ENCODE results near the gene ATF7.
"Not testable (repeated sequence)": the region's sequence is repeated elsewhere in the genome, so short reads cannot be mapped to it uniquely, and the experiment has no call there.

The ATF7 gene
- 7.8 to 15.8 (median 11.1) reads per million in 4 experiments for total RNA-seq

DNA sequence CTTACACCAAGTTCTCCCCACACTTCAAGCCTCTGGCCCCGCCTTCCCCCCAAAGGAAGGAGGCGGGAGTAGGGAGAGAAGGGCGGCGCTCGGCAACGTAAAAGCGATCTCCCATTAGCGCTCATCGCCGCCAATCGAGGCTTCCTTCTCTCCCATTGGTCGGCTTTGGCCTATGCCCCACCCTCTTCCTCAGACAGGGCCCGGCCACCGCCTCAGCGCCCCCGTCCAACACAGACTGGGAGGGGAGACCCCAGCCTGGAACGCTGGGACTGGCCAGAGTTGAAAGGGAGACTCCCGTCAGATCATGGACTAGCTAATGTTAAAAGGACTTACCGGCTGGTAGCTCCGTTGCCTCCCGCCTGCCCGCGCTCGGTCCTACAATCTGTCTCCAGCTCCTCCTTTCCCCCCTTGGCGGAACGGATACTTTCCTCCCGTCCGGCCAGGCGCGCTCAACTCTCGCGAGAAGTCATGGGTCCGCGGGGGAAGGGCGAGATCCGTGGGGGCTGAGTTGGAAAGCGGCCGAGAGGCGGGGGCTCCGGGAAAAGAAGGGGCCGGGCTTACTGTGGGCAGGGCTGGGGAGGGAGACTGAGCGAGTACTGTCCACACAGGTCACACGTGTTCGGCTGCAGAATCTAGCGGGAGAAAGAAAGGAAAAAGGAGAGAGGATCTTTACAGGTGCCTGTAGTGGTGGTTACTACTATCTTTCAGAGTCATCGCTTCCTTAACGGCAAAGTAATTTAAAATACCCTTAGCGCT lies at the start of gene ATF7:
Gene ATF7, minus strand, starts transcription at position 437 of the 756 bp plus-strand sequence. CDS start 25,382 bp downstream, outside the sequence.
- DNase-seq = peak; percentile 98

DNA sequence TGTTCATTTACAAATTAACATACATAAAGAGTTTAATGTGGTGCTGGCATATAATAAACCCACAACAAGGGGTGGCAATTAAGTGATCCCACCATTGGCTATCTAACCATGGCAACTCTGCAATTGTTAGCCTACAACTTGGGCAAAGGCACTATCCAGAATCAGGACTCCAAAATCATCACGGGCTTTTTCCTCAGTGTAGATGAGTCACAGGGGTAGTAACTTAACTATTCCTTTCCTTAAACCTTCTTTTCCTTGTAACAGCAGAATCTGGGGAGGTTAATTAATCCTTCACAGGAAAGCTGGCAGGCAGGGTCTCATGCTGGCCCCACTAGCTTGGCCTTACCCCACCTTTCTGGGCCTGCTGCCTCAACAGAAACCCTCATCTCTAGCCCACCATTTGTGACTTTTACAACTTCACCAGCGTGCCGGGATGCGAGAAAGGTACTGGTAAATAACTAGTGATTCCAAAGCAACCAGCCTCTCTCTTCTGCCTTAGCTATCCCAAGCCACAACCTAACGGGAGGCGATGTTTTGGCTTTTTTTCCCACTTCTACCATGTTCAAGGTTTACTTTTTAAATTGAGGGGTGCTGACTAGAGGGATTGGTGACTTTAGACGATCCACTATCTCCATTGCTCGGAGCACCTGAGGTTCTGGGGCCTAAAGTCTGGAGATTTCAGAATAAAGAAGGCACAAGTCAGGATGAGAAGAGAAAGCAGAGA lies 49.0 kb upstream of the ATF7 start:
- no peak for DNase-seq

DNA sequence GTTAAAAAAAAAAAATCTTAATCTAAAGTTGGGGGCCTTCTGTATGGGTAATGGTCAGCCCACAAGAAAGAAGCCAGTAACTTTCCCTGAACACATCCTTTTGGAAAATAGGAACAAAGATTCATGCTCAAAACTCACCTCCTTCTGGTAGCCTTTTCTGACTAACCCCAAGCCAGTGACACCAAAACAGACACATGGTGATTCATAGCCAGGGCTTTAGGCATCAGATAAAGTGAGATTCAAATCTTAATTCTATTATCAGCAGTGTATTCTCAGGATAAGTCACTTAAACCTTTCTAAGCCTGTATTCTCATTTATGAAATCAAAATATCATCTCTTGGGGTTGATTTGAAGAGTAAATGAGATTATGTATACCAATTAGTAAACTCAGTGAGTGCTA lies 44.8 kb upstream of the ATF7 start:
- DNase-seq = no peak

DNA sequence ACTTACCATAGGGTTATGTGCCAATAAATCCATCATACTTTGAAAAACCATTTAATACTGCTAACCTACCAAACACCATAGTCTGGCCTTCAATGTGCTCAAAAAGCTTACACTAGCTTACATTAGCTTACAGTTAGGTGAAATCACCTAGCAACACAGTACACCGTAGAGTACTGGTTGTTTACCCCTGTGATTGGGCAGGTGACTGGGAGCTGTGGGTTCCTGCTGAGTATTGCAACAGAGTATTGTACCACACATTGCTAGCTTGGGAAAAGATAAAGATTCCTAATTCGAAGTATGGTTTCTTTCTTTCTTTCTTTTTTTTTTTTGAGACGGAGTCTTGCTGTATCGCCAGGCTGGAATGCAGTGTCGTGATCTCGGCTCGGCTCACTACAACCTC lies 44.1 kb upstream of the ATF7 start:
- no peak for DNase-seq

DNA sequence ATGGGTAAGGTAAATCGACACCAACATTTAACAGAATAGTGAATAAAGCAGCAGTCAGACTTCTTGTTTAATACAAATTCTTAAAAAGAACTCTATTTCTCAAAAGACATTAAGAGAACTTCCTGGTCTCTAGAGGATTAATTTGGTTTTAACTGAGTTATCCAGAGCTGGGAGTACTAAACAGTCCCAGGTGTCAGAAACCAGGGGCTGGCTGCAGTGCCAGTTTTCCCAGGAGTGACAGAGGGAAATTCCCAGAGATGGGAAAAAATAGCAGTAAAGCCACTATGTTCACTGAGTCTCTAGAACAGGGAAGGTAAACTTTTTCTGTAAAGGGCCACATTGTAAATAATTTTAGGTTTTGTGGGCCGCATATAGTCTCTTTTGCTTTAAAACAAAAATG lies 40.9 kb upstream of the ATF7 start:
- DNase-seq = no peak

DNA sequence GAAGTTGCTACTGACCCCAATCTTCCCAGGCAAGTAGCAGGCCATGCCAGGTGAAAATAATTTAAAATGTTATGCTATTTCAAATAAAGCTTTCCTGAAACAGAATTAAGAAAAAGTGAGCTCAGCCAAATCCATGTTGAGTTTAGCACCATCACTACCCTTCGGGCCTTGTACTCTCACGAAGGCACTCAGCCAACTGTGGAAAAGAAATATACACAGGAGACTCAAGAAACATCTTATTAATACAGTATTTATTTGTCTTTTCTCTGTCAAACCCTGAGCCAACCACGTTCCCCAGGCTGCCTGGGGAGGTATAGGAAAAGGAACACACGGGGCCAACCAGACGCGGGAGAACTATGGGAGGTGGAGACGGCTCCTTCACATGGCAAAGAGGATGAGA lies 38.8 kb upstream of the ATF7 start:
- no peak for DNase-seq

DNA sequence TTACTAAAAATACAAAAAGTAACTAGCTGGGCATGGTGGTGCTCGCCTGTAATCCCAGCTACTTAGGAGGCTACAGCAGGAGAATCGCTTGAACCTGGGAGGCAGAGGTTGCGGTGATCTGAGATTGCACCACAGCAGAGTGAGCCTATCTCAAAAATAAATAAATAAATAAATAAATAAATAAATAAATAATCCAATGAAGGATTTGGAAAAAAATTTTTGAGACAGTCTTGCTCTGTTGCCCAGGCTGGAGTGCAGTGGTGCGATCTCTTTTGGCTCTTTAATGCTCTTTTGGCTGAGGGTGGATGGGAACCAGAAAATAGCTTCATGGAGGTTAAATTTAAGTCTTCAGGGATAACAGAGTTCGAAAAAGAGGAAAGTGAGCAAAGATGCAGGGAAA lies 38.0 kb upstream of the ATF7 start:
- DNase-seq = no peak

DNA sequence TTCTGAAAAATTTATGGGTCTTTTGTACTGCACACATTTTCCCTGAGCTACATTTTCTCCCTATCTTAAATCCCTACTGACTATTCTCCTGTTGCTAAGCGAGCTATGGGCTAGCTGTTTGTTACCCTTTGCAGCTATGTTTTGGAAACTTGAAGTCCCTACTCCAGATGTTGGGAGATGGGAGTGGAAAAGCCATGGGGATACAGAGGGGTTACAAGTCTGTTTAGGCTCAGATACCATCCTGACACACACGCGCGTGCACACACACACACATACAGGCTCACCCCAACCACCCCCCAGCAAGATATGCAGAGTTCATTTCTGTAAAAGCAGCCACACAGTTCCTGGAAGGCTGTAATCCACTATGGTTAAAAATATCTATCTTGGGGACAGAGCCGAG lies 33.9 kb upstream of the ATF7 start:
- no peak for DNase-seq

DNA sequence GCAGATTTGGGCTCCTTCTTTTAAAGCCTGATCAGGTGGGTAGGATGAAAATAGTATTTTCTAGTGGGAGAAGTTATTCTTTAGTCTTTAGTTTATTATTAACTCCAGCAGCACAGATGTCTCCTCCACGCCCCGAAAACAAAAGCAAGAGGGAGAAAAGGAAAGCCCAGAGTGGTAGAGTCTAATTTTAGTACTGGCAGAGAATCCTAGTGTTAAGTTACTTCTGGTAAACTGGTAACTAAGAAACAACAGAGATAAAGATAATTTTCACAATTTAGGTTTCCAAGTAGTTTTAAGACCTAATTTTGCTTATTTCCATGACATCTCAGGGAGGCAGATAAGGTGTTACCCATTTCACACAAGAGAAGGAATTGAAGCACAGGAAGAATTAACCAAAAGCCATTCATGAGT lies 33.4 kb upstream of the ATF7 start:
- no peak for DNase-seq

DNA sequence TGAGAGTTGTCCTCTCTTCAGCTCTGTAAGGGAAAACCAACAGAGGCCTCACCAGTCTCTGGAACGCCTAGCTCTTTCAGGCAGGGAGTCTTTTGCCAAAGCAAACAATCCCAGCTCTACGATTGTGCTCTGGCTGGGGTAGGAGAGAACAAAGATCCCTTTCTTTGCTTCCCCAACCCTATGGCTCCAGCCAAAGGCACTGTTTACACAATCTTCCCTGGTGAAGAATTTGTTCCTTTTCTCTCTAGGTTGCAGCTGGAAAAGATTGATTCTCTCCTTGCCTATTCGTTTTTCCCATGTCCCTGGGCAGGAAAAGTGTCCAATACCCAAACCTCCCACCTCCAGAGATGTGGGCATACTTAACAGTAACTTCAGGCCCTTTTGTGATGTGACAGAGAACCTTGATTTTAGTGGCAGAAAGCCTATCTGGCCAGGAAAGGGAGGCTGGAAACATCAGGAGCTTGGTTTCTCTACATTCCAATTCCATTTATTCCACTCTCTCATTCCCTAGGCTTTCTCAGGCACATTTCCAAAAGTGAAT lies 32.9 kb upstream of the ATF7 start:
- DNase-seq = no peak

DNA sequence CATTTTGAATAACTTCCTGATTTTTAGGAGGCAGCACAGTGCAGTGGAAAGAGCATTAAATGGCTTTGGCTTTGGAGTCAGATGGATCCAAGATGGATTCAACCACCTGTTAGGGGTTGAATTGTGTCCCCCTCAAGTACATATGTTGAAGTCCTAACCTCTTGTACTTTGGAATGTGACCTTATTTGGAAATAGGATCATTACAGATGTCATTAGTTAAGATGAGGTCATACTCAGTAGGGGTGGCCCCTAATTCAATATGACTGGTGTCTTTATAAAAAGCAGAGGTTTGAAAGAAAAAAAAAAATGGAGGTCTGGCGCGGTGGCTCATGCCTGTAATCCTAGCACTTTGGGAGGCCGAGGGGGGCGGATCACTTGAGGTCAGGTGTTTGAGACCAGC lies 30.9 kb upstream of the ATF7 start:
- no peak for DNase-seq

DNA sequence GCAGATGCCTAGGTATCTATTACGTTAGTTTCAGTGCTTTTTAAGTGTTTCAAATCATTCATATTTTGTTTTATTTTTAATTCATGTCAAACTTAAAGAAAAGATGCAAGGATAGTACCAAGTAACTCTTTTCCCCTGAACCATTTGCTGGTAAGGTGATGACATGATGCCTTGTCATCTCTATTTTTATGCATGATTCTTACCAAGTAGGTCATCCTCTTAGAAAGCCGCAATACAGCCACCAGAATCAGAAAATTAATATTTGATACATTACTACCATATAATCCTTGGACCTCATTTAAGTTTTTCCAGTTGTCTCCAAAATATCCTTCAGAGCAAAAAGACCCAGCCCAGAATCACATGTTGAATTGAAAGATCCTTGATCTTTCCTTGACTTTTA lies 27.4 kb upstream of the ATF7 start:
- no peak for DNase-seq

DNA sequence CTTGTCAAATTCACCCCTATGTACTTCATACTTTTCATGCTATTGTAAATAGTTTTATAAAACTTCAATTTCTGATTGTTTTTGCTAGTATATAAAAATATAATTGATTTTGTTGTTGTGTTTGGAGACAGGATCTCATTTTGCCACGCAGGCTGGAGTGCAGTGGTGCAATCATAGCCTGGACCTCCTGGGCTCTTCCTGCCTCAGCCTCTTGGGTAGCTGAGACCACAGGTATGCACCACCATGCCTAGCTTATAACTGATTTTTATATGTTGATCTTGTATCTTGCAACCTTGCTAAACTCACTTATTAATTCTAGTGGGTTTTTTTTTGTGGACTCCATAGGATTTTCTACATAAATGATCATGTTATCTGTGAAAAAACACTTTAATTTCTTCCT lies 26.2 kb upstream of the ATF7 start:
- no peak for DNase-seq

DNA sequence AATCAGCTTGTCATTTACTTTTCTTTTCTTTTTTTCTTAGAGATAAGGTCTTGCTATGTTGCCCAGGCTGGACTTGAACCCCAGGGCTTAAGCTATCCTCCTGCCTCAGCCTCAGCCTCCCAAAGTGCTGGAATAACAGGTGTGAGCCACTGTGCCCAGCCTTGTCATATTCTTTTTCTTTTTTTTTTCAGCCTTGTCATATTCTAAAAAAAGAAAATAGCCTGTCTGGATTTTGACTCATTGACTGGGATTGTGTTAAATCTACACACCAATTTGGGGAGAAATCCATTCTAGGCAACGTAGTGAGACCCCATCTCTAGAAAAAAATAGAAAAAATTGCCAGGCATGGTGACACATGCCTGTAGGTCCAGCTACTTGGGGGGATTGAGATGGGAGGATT lies 25.6 kb upstream of the ATF7 start:
- no peak for DNase-seq

DNA sequence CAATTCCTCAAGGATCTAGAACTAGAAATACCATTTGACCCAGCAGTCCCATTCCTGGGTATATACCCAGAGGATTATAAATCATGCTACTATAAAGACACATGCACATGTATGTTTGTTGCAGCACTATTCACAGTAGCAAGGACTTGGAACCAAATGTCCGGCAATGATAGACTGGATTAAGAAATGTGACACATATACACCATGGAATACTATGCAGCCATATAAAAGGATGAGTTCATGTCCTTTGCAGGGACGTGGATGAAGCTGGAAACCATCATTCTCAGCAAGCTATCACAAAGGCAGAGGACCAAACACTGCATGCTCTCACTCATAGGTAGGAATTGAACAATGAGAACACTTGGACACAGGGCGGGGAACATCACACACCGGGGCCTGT lies 20.1 kb upstream of the ATF7 start:
- not testable (repeated sequence) for DNase-seq

DNA sequence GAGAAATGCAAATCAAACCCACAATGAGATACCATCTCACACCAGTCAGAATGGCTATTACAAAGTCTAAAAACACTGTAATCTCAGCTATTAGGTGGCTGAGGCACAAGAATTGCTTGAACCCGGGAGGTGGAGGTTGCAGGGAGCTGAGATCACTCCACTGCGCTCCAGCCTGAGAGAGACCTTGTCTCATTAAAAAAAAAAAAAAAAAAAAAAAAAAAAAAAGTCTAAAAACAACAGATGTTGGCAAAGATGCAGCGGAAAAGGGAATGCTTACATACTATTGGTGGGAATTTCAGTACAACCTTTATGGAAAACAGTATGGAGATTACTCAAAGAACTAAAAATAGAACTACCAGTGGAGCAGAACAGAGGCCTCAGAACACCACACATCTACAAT lies 19.0 kb upstream of the ATF7 start:
- DNase-seq = no peak

DNA sequence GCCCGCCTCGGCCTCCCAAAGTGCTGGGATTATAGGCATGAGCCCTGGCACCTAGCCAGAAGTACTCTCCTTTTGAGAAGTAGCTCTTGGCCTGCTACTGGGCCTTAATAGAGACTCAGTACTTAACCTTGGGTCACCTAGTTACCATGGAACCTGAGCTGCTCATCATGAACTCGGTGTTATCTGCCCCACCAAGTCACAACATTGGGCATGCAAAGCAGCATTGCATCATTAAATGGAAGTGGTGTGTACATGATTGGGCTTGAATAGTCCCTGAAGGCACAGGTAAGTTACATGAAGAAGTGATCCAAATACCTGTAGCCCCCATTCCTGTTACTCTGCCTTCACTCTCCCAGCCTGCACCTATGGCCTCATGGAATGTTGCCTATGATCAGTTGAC lies 18.0 kb upstream of the ATF7 start:
- DNase-seq = no peak

DNA sequence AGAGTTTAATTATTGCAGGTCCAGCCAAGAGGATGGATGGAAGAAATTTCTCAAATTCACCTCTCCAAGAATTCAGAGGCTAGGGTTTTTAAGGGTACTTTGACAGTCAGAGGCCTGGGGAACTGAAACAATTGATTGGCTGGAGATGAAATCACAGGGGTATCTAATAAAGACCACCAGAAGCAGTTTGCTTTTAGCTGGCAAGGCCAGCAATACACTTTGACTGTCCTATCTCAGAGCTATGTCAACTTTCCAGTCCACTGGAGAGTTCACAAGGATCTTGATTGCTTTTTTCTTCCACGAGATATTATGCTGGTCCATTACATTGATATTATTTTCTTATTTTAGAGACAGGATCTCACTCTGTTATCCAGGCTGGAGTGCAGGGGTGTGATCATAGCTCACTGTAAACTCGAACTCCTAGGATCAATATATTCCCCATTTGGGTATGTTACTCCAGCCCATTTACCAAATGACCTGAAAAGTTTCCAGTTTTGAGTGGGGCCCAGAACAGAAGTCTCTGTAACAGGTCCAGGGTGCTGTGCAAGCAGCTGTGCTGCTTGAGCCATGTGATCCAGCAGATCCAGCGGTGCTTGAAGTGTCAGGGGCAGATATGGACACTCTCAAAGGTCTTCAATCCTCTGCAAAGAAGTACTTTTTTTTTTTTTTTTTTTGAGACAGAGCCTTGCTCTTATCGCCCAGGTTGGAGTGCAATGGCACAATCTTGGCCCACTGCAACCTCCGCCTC lies 17.2 kb upstream of the ATF7 start:
- no peak for DNase-seq

DNA sequence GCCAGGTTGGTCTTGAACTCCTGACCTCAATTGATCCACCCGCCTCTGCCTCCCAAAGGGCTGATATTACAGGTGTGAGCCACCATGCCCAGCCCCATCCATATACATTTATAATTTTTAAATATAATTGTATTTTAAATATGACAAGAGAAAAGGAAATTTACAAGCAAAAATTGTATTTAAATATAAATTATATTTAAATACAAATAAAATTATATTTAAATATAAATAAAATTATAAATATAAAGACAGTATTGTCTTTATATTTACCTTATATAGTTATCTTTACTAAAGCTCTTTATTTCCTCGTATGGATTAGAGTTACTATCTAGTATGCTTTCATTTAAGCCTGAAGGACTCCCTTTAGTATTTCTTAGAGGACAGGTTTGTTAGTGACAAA lies 11.9 kb upstream of the ATF7 start:
- DNase-seq = no peak

DNA sequence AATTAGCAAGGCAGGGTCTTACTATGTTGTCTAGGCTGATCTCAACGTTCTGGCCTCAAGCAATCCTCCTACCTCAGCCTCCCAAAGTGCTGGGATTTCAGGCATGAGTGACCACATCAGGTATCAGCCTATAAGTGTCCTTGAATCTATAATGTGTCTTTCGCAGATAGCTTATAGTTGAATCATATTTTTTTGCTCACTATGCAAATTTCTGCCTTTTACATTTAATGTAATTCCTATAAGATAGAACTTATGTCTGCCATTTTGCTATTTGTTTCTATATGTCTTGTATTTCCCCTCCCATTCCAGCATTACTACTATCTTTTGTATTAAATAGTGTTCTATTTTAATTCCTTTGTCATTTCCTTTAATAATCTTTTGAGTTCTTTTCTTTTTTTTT lies 10.5 kb upstream of the ATF7 start:
- DNase-seq = no peak

DNA sequence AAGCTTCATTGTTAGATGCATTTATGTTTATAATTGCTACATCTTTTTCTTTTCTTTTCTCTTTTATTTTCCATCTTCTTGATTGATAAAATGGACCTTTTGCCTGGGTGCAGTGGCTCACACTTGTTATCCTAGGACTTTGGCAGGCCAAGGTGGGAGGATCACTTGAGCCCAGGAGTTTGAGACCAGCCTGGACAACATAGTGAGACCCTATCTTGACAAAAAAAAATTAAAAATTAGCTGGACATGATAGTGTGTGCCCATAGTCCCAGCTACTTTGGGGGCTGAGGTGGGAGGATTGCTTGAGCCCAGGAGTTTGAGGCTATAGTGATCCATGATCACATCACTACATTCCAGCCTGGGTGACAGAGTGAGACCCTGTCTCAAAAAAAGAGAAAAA lies 9.5 kb upstream of the ATF7 start:
- not testable (repeated sequence) for DNase-seq

DNA sequence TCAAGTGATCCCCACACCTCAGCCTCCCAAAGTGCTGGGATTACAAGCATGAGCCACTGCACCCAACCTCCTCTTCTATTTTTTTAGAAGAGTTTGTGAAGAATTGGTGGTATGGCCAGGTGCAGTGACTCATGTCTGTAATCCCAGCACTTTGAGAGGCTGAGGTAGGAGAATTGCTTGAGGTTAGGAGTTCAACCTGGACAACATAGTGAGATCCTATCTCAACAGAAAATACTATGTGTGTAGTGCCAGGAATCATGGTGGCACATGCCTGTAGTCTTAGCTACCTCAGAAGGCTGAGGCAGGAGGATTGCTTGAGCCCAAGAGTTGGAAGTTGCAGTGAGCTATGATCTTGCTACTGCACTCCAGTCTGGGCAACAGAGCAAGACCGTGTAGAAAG lies 5.5 kb upstream of the ATF7 start:
- DNase-seq = no peak

DNA sequence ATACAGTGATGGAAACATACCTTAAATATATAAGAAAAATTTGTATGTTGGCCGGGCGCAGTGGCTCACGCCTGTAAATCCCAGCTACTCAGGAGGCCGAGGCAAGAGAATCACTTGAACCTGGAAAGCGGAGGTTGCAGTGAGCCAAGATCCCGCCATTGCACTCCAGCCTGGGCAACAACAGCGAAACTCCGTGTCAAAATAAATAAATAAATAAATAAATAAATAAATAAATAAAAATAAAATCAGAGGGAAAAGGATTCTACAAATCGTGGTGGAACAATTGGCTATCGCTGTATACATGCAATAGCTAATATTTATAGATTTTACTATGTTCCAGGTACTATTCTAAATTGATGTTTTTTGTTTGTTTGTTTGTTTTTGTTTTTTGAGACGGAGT lies 1.7 kb upstream of the ATF7 start:
- DNase-seq = no peak
